GM21528 (cell line): ENCODE measurements around the gene GALNTL6.

Experiments
- ATAC-seq: cut with Tn5 transposase; IDR thresholded peaks from one replicate; pipeline ENCODE4 v1.9.1; 2021; ENCODE audit warnings: mild to moderate bottlenecking, moderate library complexity; ENCODE audit not compliant: unreplicated experiment, low FRiP score

Gene GALNTL6

DNA sequence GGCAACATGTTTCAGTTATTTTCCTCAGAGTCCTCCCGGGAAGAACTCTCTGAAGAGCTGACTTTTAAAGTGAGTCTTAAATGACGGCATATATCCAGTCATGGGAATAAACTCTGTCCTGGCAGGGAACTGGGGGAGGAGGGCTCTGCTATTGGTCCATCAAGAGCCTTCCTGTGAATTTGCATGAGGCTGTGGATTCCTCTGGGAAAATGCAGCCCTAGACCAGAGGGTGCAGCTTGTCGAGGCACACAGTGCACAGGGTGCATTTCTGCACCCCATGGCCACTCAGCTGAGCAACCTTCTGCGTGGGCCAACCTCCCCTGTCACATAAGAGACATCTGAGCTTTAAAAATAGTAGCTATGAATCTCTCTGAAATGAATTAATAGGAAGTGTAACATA, 360.0 kb downstream of the GALNTL6 start:
- ATAC-seq: no peak

GRCh38 chr4:172177382-172177781, 364.2 kb downstream of the GALNTL6 start:
- ATAC-seq: no peak

GRCh38 chr4:172188248-172188988, 375.2 kb downstream of the GALNTL6 start:
- ATAC-seq: no peak

DNA sequence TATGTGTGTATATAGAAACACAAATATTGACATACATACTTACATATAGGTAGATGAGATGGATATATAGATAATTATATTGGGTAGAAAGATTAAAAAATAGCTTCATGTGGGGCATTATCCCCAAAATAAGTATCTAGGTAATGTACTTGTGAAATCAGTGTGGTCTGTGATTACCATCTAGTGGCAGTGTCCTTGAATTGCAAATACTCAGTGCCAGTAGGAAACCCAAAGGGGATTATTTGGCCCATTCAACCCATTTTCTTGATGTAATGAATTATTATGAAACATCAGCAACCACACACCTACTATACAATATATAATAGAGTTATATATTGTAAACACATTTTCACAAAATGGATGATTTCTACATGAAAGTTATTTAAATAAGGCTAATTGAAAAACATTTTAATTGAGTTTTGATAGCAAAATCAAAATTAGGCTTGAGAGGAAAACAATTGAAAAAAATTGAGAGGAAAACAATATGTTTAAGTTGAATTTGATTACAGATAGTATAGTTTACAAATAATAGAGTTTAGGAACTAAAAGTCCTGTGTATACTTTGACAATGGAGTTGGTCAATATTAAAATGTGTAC, 389.4 kb downstream of the GALNTL6 start:
- no peak for ATAC-seq

- no peak for ATAC-seq
Observed at GRCh38 chr4:172207258-172207657, 394.1 kb downstream of the GALNTL6 start.

DNA sequence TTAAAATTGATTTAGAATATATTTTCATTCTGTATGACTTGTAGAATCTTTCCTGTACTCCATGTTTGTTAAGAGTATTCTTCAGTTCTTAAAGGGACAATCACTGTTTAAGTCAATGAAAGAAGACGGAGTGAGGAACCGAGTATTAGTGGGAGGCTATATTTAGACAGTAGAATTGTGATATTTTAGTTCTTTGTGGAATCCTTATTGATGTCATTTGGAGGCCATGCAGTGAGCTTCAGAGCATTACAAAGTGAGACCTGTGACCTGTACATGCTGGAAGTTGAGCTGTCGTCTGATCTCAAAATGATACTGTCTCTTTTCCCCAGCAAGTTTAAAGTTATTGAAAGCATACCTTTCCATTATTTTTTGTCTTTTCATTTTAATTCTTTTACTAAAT, 394.7 kb downstream of the GALNTL6 start:
- no peak for ATAC-seq

- ATAC-seq: no peak
Observed at GRCh38 chr4:172220679-172221078, 407.5 kb downstream of the GALNTL6 start.

- ATAC-seq: no peak
Observed at GRCh38 chr4:172225457-172225856, 412.3 kb downstream of the GALNTL6 start.

DNA sequence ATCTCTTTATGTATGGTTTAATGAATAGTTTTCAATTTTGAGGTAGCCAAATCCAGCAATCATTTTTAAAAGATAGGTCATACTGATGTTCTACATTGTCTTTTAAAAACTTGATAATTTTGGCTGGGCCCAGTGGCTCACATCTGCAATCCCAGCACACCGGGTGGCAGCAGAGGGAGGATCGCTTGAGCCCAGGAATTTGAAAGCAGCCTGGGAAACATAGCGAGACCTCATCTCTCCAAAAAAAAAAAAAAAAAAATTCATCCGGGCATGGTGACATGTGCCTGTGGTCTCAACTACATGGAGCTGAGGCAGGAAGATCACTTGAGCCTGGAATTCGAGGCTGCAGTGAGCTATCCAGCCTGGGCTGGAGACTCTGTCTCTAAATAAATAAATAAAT, 419.8 kb downstream of the GALNTL6 start:
- ATAC-seq: no peak

DNA sequence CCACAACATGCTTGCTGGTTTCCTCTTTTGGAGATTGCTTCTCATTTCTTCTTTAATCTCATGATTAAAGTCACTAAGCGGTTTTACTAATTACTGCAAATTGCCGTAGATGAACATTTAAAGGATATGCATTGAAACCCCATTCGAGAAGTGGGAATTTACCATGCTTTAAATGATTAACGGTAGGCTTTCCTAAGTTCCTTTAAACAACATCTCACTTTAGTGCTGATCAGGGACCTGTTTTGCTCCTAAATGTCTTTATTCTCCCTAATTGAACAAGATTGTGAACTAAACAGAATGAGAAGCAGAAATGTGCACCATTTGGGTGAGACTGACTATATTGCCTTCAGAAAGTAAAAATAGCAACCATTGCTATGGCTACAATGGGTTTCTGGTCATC, 430.3 kb downstream of the GALNTL6 start:
- no peak for ATAC-seq

DNA sequence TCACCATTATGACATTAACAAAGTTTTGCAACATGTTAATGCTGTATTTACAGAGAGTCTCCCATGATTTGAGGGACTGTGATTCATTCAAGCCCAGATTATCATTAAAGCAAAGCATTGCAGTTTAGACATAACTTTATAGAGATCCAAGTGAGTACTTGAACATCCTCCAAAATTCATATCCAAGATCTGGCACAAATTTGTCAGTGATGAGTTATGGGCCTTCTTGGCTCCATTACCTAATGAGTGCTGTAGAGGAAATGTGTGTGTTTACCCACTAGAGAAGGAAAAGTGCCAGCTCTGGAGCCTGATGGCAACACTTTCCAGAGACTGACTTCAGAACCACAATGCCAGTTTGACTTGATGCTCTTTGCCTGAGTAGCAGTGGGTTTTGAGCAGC, 432.3 kb downstream of the GALNTL6 start:
- no peak for ATAC-seq

DNA sequence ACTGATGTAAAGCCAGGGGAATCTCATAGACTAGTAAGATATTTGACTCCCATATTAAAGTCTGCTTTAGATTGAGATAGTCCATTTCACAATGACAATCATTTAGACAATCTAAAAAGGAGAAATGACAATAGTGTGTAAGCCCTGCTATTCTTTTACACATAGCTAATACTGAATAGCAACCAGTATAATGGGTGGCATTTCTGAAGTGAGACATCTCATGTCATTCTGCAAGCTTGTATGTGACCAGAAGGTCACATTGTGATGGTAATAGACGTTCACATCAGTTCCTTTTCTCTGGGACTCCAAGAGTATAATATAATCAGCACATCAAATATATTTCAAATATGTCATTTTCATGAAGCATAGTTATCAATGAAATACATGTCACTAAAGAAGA, 440.2 kb downstream of the GALNTL6 start:
- ATAC-seq: no peak

GRCh38 chr4:172256820-172257219, 443.6 kb downstream of the GALNTL6 start:
- no peak for ATAC-seq

DNA sequence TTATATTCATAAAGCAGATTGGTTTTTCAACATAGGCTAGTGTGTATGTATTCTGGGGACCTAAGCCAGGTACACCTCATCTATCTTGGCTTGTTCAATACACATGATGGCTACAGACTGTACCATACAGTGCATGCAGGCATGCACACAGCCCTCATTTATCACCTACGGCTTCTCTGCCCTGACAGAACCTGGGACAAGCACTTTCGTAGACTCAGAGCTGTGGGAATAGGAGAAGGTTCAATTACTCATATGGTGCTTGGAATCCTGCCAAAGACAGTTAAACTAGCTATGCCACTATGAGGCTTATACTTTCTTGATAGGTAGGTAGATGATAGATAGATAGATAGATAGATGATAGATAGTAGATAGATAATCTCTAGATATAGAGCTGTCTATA, 457.2 kb downstream of the GALNTL6 start:
- ATAC-seq: no peak

GRCh38 chr4:172287117-172287516, 473.9 kb downstream of the GALNTL6 start:
- ATAC-seq: no peak

- no peak for ATAC-seq
Observed at GRCh38 chr4:172305698-172306097, 492.5 kb downstream of the GALNTL6 start.

GRCh38 chr4:172308078-172308477, 494.9 kb downstream of the GALNTL6 start:
- no peak for ATAC-seq

GRCh38 chr4:172311682-172312081, 498.5 kb downstream of the GALNTL6 start:
- no peak for ATAC-seq

DNA sequence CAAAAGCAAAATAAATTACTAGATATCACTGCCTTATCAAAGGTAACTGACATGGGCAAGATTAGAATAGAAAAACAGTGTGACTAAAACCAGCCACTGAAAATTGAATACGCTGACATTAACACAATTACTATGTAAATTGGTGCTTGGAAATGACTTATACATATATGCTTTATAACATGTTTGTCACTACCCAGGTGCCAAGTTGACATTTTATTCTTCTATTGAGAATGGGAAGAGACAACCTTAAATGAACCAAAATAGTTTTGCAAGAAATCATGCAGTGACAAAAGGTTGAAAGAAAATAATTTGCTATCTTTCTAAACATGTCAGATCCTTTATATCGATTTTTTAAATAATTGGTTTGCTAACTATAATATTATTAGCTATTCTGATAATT, 510.1 kb downstream of the GALNTL6 start:
- ATAC-seq: no peak

DNA sequence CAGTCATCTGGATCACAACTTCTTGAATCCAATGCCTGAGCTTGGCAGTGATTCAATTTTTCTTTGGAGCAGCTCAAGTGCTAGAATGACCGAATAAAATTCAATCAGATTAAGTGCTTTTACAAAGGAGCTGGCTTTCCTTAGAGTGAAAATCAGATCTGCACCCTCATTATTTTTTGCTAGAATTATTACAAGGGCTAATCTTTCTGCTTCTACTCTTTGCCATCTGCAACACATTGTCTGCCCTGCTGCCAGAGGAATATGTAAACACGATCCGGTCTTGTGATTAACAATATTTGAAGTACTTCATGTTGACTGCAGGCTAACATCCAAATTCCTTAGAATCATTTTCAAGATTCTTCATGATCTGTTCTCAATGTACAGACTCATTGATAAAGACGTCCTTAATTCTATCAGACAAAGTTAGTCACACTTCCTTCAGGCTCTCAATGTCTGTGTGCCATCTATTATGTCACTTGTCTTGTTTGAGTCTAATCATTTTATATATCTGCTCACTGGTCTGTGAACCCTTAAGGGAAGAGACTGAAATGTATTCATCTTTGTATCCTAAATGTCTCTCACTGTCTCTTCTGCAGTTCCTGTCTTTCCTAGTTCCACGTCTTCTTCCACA, 531.2 kb downstream of the GALNTL6 start:
- ATAC-seq: no peak

- ATAC-seq: no peak
Observed at GRCh38 chr4:172348426-172348825, 535.2 kb downstream of the GALNTL6 start.

DNA sequence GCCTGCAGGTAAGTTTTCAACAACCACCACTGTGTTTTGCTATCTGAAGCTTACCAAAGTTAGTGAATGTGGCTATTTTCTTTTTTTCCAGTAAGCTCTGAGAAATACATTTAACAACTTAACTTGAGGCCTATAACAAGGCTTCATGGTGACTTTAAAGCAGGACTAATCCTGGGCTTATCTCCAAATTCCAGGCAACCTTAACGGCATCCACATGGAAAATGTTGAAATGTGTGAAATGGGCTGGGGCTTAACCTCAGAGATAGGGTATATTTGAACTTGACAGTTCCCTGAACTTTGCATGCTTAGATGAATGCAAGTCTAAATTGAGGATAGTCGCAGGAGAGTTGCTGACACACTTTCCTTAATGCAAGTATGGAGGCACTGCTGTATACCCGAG, 539.2 kb downstream of the GALNTL6 start:
- ATAC-seq: no peak
